ENCODE data around the gene SAMD4B. TPM values are rescaled to one million over a fixed set of nuclear protein-coding genes. Genes with fewer than 3 reads are reported as not detected.

SAMD4B gene
- 100 TPM for total RNA-seq
- polyA plus RNA-seq (ENCODE audit: insufficient read depth, low read depth, low replicate concordance), result 92.9 TPM
- long read RNA-seq, donor 1, transcript SAMD4B-212 (4 exons, 672 nt), result minor isoform, 5 of 34 reads
- long read RNA-seq, donor 1, transcript SAMD4B-204 (1 exons, 578 nt), result major isoform, 25 of 34 reads
- long read RNA-seq, donor 1, partial matches to known transcripts, result 0 of 34 reads
- long read RNA-seq, donor 1, other reads (novel, unspliced or antisense), result 0 of 34 reads
- long read RNA-seq, donor 2, transcript SAMD4B-204 (1 exons, 578 nt), result major isoform, 23 of 32 reads
- long read RNA-seq, donor 2, transcript SAMD4B-211 (1 exons, 2,690 nt), result minor isoform, 5 of 32 reads
- long read RNA-seq, donor 2, partial matches to known transcripts, result 0 of 32 reads
- long read RNA-seq, donor 2, other reads (novel, unspliced or antisense), result 0 of 32 reads
- long read RNA-seq, donor 3, transcript SAMD4B-204 (1 exons, 578 nt), result major isoform, 21 of 34 reads
- long read RNA-seq, donor 3, transcript SAMD4B-211 (1 exons, 2,690 nt), result minor isoform, 6 of 34 reads
- long read RNA-seq, donor 3, partial matches to known transcripts, result 6 of 34 reads
- long read RNA-seq, donor 3, other reads (novel, unspliced or antisense), result 0 of 34 reads
- long read RNA-seq, donor 4, transcript SAMD4B-204 (1 exons, 578 nt), result major isoform, 9 of 47 reads
- long read RNA-seq, donor 4, partial matches to known transcripts, result 21 of 47 reads
- long read RNA-seq, donor 4, other reads (novel, unspliced or antisense), result 12 of 47 reads
- long read RNA-seq, donor 5, partial matches to known transcripts, result 0 of 1 reads
- long read RNA-seq, donor 5, other reads (novel, unspliced or antisense), result 0 of 1 reads
- long read RNA-seq, donor 6, transcript SAMD4B-204 (1 exons, 578 nt), result major isoform, 7 of 9 reads
- long read RNA-seq, donor 6, partial matches to known transcripts, result 0 of 9 reads
- long read RNA-seq, donor 6, other reads (novel, unspliced or antisense), result 0 of 9 reads
- long read RNA-seq, donor 7, transcript SAMD4B-204 (1 exons, 578 nt), result major isoform, 5 of 82 reads
- long read RNA-seq, donor 7, partial matches to known transcripts, result 28 of 82 reads
- long read RNA-seq, donor 7, other reads (novel, unspliced or antisense), result 45 of 82 reads
- long read RNA-seq, donor 8, transcript SAMD4B-204 (1 exons, 578 nt), result major isoform, 24 of 40 reads
- long read RNA-seq, donor 8, partial matches to known transcripts, result 12 of 40 reads
- long read RNA-seq, donor 8, other reads (novel, unspliced or antisense), result 0 of 40 reads
- long read RNA-seq, donor 9, transcript SAMD4B-204 (1 exons, 578 nt), result major isoform, 15 of 18 reads
- long read RNA-seq, donor 9, partial matches to known transcripts, result 0 of 18 reads
- long read RNA-seq, donor 9, other reads (novel, unspliced or antisense), result 0 of 18 reads
- long read RNA-seq, donor 10, transcript SAMD4B-204 (1 exons, 578 nt), result major isoform, 17 of 54 reads
- long read RNA-seq, donor 10, partial matches to known transcripts, result 28 of 54 reads
- long read RNA-seq, donor 10, other reads (novel, unspliced or antisense), result 5 of 54 reads

GRCh38 chr19:39341719-39342604 is at the start of gene SAMD4B:
Gene SAMD4B, plus strand, starts transcription at chr19:39342421. Its CDS starts 14,473 bp downstream, at chr19:39356894.
- peak within 1 kb of the TSS; percentile 86 to 99 (median 93) for H3K4me3 ChIP-seq (ENCODE audit: low read length in 3 of 3)
- peak; percentile 81 for TF ChIP-seq CTCF (IDR thresholded peaks at IDR 0.05; ENCODE audit: borderline replicate concordance, extremely low read depth, insufficient read depth)
- peak within 1 kb of the TSS; percentile 87 to 95 (median 94) for H3K9ac ChIP-seq (ENCODE audit: low read length in 3 of 3)
- H3K36me3 ChIP-seq (ENCODE audit: control insufficient read depth in 2 of 3, insufficient read depth in 3 of 3, low read length in 3 of 3), result no peaks in the 10 kb centered on the region
- no peaks in the 10 kb centered on the region for H3K9me3 ChIP-seq (ENCODE audit: control insufficient read depth in 2 of 3, insufficient read depth in 1 of 3, low read length in 3 of 3)
- peak; percentile 99 to 100 (median 99) for DNase-seq
- intact Hi-C loops (cut with DNase I), result no loop called here
- H3K4me1 ChIP-seq (ENCODE audit: control insufficient read depth in 2 of 3, insufficient read depth in 2 of 3, low read depth in 1 of 3, low read length in 3 of 3), result peaks cover 4 to 10% (median 4%) of the 10 kb centered on the region in 3 donors
- H3K27me3 ChIP-seq (ENCODE audit: control insufficient read depth, insufficient read depth, low read length), result no peaks in the 10 kb centered on the region
- peak within 1 kb of the TSS; percentile 72 to 80 for H3K27ac ChIP-seq (ENCODE audit: low read depth in 2 of 2, low read length in 2 of 2)
- FAIRE-seq, result no peak

- FAIRE-seq, result no peak
- H3K4me3 ChIP-seq (ENCODE audit: low read length in 3 of 3), result no peak overlapping the region
- TF ChIP-seq CTCF (IDR thresholded peaks at IDR 0.05; ENCODE audit: borderline replicate concordance, extremely low read depth, insufficient read depth), result no peak
- no peaks in the 10 kb centered on the region for H3K4me1 ChIP-seq (ENCODE audit: control insufficient read depth in 2 of 3, insufficient read depth in 2 of 3, low read depth in 1 of 3, low read length in 3 of 3)
- H3K27ac ChIP-seq (ENCODE audit: low read depth in 2 of 2, low read length in 2 of 2), result no peak overlapping the region
- intact Hi-C loops (cut with DNase I), result no loop called here
- no peak for DNase-seq
- no peaks in the 10 kb centered on the region for H3K36me3 ChIP-seq (ENCODE audit: control insufficient read depth in 2 of 3, insufficient read depth in 3 of 3, low read length in 3 of 3)
- H3K9me3 ChIP-seq (ENCODE audit: control insufficient read depth in 2 of 3, insufficient read depth in 1 of 3, low read length in 3 of 3), result no peaks in the 10 kb centered on the region
- H3K9ac ChIP-seq (ENCODE audit: low read length in 3 of 3), result no peak overlapping the region
- H3K27me3 ChIP-seq (ENCODE audit: control insufficient read depth, insufficient read depth, low read length), result no peaks in the 10 kb centered on the region
These were observed 48.8 kb upstream of the SAMD4B start for GRCh38 chr19:39293394-39293793.
